ENCODE measurements around the gene FAM13C. TPM values are rescaled to one million over a fixed set of nuclear protein-coding genes. Genes with fewer than 3 reads are reported as not detected.

Gene FAM13C
- total RNA-seq, 3 donors from 2014 or later: 6.9 to 17.8 (median 13.9) TPM

GRCh38 chr10:59237775-59238174 is 124.6 kb downstream of the FAM13C start:
- TF ChIP-seq POLR2A (IDR thresholded peaks at IDR 0.05) (no peak), POLR2AphosphoS5 (IDR thresholded peaks at IDR 0.05) (no peak), CTCF (IDR thresholded peaks at IDR 0.05) (no peak)
- H3K27me3 ChIP-seq: no peaks in the 10 kb centered on the region
- H3K27ac ChIP-seq: no peak overlapping the region
- intact Hi-C loops (cut with DNase I; ENCODE audit: low total_unique reads): no loop called here
- DNase-seq (ENCODE audit: low spot score in 2 of 2): no peak
- no peaks in the 10 kb centered on the region for H3K9me3 ChIP-seq
- no peaks in the 10 kb centered on the region for H3K36me3 ChIP-seq
- no peak overlapping the region for H3K4me3 ChIP-seq
- H3K4me1 ChIP-seq: no peaks in the 10 kb centered on the region

DNA sequence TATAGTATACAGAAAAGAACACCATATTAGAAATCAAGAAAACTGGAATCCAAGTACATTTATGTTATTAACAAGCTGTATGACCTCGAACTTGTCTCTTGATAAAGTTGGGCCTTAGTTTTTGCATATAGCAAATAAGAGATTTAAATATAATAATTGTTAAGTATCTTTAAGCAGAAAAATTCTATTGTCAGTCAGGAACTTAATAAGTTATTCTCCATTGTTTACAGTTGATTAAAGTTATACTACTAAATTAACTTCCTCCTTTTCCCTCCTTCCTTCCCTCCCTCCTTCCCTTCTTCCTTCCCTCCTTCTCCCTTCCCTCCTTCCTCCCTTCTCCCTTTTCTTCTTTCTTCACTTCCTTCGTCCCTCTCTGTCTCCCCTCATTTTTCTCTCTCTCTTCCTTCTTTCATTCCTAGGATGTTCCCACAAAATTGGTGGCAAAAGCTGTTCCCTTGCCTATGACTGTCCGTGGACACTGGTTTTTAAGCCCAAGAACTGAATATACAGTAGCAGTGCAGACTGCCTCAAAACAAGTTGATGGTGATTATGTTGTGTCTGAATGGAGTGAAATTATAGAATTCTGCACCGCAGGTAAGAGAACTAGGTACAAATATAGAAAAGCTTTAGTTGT is 126.2 kb downstream of the FAM13C start:
- intact Hi-C loops (cut with DNase I; ENCODE audit: low total_unique reads): no loop called here
- Histone ChIP-seq H3K4me1 (no peaks in the 10 kb centered on the region), H3K9me3 (no peaks in the 10 kb centered on the region), H3K27me3 (no peaks in the 10 kb centered on the region), H3K27ac (no peak overlapping the region), H3K36me3 (no peaks in the 10 kb centered on the region), H3K4me3 (no peak overlapping the region)
- TF ChIP-seq POLR2AphosphoS5 (IDR thresholded peaks at IDR 0.05) (no peak), CTCF (IDR thresholded peaks at IDR 0.05) (no peak), POLR2A (IDR thresholded peaks at IDR 0.05) (no peak)
- no peak for DNase-seq (ENCODE audit: low spot score in 2 of 2)

DNA sequence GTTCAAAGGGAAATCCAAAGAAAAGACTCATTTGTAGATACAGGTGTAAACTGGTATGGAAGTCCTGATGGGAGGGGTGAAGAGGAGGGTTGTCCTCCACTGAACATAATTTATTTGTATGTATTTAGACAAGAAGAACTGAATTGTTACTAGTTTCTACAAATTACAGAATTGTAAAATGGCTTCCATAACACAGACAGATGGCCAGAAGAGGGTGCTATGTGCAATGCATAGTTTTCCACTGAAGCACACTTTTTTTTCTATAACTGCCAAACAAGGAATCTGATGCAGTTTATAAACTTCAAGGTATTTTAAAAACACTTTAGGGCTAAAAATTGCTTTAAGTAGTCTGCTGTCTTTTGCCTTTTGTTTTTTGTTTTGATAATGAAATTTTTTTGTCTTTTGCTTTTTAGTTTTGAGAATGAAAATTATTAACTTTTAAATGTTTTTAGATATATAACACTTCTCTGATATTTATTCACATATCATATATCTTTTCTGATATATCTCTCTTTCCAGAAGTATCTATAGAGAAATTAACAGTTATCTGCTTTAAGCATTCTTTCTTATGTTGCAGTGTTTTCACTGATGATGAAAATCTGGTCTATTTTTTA is 127.4 kb downstream of the FAM13C start:
- no peaks in the 10 kb centered on the region for H3K36me3 ChIP-seq
- no peak overlapping the region for H3K4me3 ChIP-seq
- TF ChIP-seq CTCF (IDR thresholded peaks at IDR 0.05) (peak in 1 of 3 donors; percentile 48), POLR2A (IDR thresholded peaks at IDR 0.05) (no peak)
- no peak overlapping the region for H3K27ac ChIP-seq
- H3K27me3 ChIP-seq: no peaks in the 10 kb centered on the region
- H3K9me3 ChIP-seq: no peaks in the 10 kb centered on the region
- H3K4me1 ChIP-seq: no peaks in the 10 kb centered on the region
- no peak for DNase-seq (ENCODE audit: low spot score in 2 of 2)
- intact Hi-C loops (cut with DNase I; ENCODE audit: low total_unique reads): no loop called here

- intact Hi-C loops (cut with DNase I; ENCODE audit: low total_unique reads): no loop called here
- Histone ChIP-seq H3K4me3 (no peak overlapping the region), H3K36me3 (no peaks in the 10 kb centered on the region), H3K27me3 (no peaks in the 10 kb centered on the region), H3K4me1 (no peaks in the 10 kb centered on the region), H3K9me3 (no peaks in the 10 kb centered on the region), H3K27ac (no peak overlapping the region)
- TF ChIP-seq POLR2AphosphoS5 (IDR thresholded peaks at IDR 0.05) (no peak), CTCF (IDR thresholded peaks at IDR 0.05) (no peak), POLR2A (IDR thresholded peaks at IDR 0.05) (no peak)
- no peak for DNase-seq (ENCODE audit: low spot score in 2 of 2)
Observed at GRCh38 chr10:59234194-59234593, 128.2 kb downstream of the FAM13C start.

DNA sequence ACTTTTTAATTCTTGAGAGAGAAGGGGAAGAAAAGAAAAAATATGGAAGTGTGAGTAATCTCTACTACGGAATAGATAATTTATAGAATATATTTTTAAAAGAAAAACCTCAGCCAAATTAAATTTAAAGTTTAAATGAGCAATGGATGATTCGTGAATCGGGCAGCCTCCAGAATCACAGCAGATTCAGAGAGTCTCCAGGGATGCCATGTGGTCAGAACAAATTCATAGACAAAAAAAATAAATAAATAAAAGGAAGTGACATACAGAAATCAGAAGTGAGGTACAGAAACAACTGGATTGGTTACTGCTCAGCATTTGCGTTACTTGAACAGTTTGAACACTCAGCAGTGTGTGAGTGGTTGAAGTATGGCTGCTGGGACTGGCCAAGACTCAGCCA is 132.9 kb downstream of the FAM13C start:
- DNase-seq (ENCODE audit: low spot score in 2 of 2): no peak
- no peaks in the 10 kb centered on the region for H3K4me1 ChIP-seq
- intact Hi-C loops (cut with DNase I; ENCODE audit: low total_unique reads): no loop called here
- H3K27ac ChIP-seq: no peak overlapping the region
- no peak overlapping the region for H3K4me3 ChIP-seq
- TF ChIP-seq POLR2AphosphoS5 (IDR thresholded peaks at IDR 0.05) (no peak), POLR2A (IDR thresholded peaks at IDR 0.05) (no peak), CTCF (IDR thresholded peaks at IDR 0.05) (no peak)
- no peaks in the 10 kb centered on the region for H3K9me3 ChIP-seq
- H3K36me3 ChIP-seq: no peaks in the 10 kb centered on the region
- H3K27me3 ChIP-seq: no peaks in the 10 kb centered on the region
